SK-N-SH (cell line): Measurements from ENCODE around the gene NUF2. TPM values are rescaled to one million over a fixed set of nuclear protein-coding genes. Genes with fewer than 3 reads are reported as not detected.

ENCODE experiments used
- CTCF ChIA-PET: fragments of 300-600, 350-600 bp; formaldehyde crosslinking; extraction: SDS; loops from one replicate; lab custom pipeline; 2021; lab: Yijun Ruan, JAX
- POLR2A ChIA-PET: fragments of 350-600 bp; sonication (Branson Sonifier 250); formaldehyde crosslinking; extraction: SDS; loops from one replicate; lab custom pipeline; 2020; ENCODE audit warnings: antibody characterized with exemption, inconsistent platforms; lab: Yijun Ruan, JAX
- DNase-seq: peaks from one replicate; pipeline ENCODE4 v3.0.0; 2012
- H2AFZ ChIP-seq: fragments of 200-600 bp; sonication (generic); 2 replicates; pipeline ENCODE4 v1.8.1; 2016; ENCODE audit warnings: antibody characterized with exemption, mild to moderate bottlenecking, low read depth
- H3F3A ChIP-seq: fragments of 200-600 bp; sonication (generic); replicated peaks from 2 replicates; pipeline ENCODE3; 2016; ENCODE audit warnings: antibody characterized with exemption, mild to moderate bottlenecking; ENCODE audit not compliant: insufficient read depth
- H3K27ac ChIP-seq, 2 experiments: fragments of 200-500 bp in 1 of 2; fragments of 200-600 bp in 1 of 2; sonication (Bioruptor generic) in 1 of 2; sonication (generic), shearing (Covaris generic) in 1 of 2; 2 replicates each; pipeline versions ENCODE4 v1.5.1 to v1.6.1; 2014 to 2016; ENCODE audit warnings: low read depth in 2 of 2, inconsistent platforms in 1 of 2, low read length in 1 of 2, mild to moderate bottlenecking in 1 of 2, mixed read lengths in 1 of 2
- H3K27me3 ChIP-seq: fragments of 200-600 bp; sonication (generic), shearing (Covaris generic); 2 replicates; pipeline ENCODE4 v1.6.1; 2016; ENCODE audit warnings: mixed run types; ENCODE audit not compliant: insufficient read depth
- H3K36me3 ChIP-seq, 2 experiments: fragments of 200-500 bp in 1 of 2; fragments of 200-600 bp in 1 of 2; sonication (Bioruptor generic) in 1 of 2; sonication (generic) in 1 of 2; replicated peaks in 1 of 2; 2 replicates each; pipeline versions ENCODE3 to v1.5.1; 2014 to 2016; ENCODE audit warnings: low read length in 1 of 2, mild to moderate bottlenecking in 1 of 2; ENCODE audit not compliant: insufficient read depth in 2 of 2, control insufficient read depth in 1 of 2
- H3K4me1 ChIP-seq, 2 experiments: fragments of 200-500 bp in 1 of 2; fragments of 200-600 bp in 1 of 2; sonication (Bioruptor generic) in 1 of 2; sonication (generic), shearing (Covaris generic) in 1 of 2; 2 replicates each; pipeline versions ENCODE4 v1.5.1 to v1.6.1; 2014 to 2016; ENCODE audit warnings: low read depth in 1 of 2, low read length in 1 of 2, mixed run types in 1 of 2; ENCODE audit not compliant: insufficient read depth in 2 of 2, control insufficient read depth in 1 of 2
- H3K4me2 ChIP-seq: fragments of 200-600 bp; sonication (generic), shearing (Covaris generic); 2 replicates; pipeline ENCODE4 v1.6.1; 2017; ENCODE audit warnings: mixed run types
- H3K4me3 ChIP-seq, 2 experiments: fragments of 200-500 bp in 1 of 2; fragments of 200-600 bp in 1 of 2; sonication (Bioruptor generic) in 1 of 2; sonication (generic), shearing (Covaris generic) in 1 of 2; 2 replicates each; pipeline versions ENCODE4 v1.5.1 to v1.8.1; 2014 to 2016; ENCODE audit warnings: low read depth in 2 of 2, inconsistent platforms in 1 of 2, low read length in 1 of 2, mild to moderate bottlenecking in 1 of 2, mixed read lengths in 1 of 2, moderate library complexity in 1 of 2
- H3K79me2 ChIP-seq: fragments of 200-600 bp; sonication (generic); 2 replicates; pipeline ENCODE4 v1.8.1; 2017; ENCODE audit warnings: mild to moderate bottlenecking; ENCODE audit not compliant: insufficient read depth
- H3K9ac ChIP-seq: fragments of 200-600 bp; sonication (generic); 2 replicates; pipeline ENCODE4 v1.6.1; 2017; ENCODE audit warnings: mixed run types
- H3K9me2 ChIP-seq: fragments of 200-600 bp; sonication (generic); 2 replicates; pipeline ENCODE4 v1.6.1; 2017; ENCODE audit warnings: mixed run types
- H3K9me3 ChIP-seq: fragments of 200-600 bp; sonication (generic); 2 replicates; pipeline ENCODE4 v1.6.1; 2017; ENCODE audit warnings: mixed run types, mild to moderate bottlenecking, moderate library complexity
- H4K20me1 ChIP-seq: fragments of 200-600 bp; sonication (generic); 2 replicates; pipeline ENCODE4 v1.6.1; 2017; ENCODE audit warnings: mild to moderate bottlenecking, mixed run types; ENCODE audit not compliant: insufficient read depth
- CHD2 ChIP-seq: fragments of 150-350 bp; IDR thresholded peaks from 2 replicates; pipeline ENCODE4 v1.6.1; 2018; ENCODE audit warnings: low read length; ENCODE audit not compliant: partially characterized antibody
- EP300 ChIP-seq, 2 experiments: IDR thresholded peaks; 2 replicates each; pipeline versions ENCODE4 v1.4.0 to v1.6.1; 2012; ENCODE audit warnings: borderline replicate concordance in 1 of 2, low read depth in 1 of 2, low read length in 1 of 2
- FOSL2 ChIP-seq: IDR thresholded peaks from 2 replicates; pipeline ENCODE4 v1.4.0; 2012; ENCODE audit warnings: low read depth, mild to moderate bottlenecking, moderate library complexity, borderline replicate concordance
- GABPA ChIP-seq: IDR thresholded peaks from 2 replicates; pipeline ENCODE4 v1.4.0; 2012; ENCODE audit warnings: low read depth, mild to moderate bottlenecking
- JUND ChIP-seq: IDR thresholded peaks from 2 replicates; pipeline ENCODE4 v1.4.0; 2012
- MEF2A ChIP-seq: IDR thresholded peaks from 2 replicates; pipeline ENCODE4 v1.4.0; 2012; ENCODE audit warnings: low read depth, borderline replicate concordance
- MXI1 ChIP-seq: IDR thresholded peaks from 2 replicates; pipeline ENCODE4 v1.6.1; 2012; ENCODE audit warnings: mild to moderate bottlenecking, low read depth, low read length, improper control_type of control experiment
- NFIC ChIP-seq: IDR thresholded peaks from 2 replicates; pipeline ENCODE4 v1.4.0; 2012; ENCODE audit warnings: borderline replicate concordance
- SIN3A ChIP-seq: IDR thresholded peaks from 2 replicates; pipeline ENCODE4 v1.6.1; 2012; ENCODE audit warnings: low read depth, mild to moderate bottlenecking, low read length, moderate library complexity, borderline replicate concordance
- USF1 ChIP-seq: IDR thresholded peaks from 2 replicates; pipeline ENCODE4 v1.4.0; 2012; ENCODE audit warnings: low read depth, borderline replicate concordance
- YY1 ChIP-seq: IDR thresholded peaks from 2 replicates; pipeline ENCODE4 v1.4.0; 2012; ENCODE audit warnings: low read depth, mild to moderate bottlenecking
- ZBTB33 ChIP-seq: IDR thresholded peaks from 2 replicates; pipeline ENCODE4 v1.4.0; 2012; ENCODE audit warnings: low read depth, borderline replicate concordance
- WGBS: methylation state at CpG from one replicate; pipeline ENCODE4 v1.1.6; 2017; ENCODE audit warnings: low lambda C conversion rate; 5-methylcytosine and 5-hydroxymethylcytosine counted together
- polyA plus RNA-seq, 3 experiments: library from polyadenylated mRNA; depleted of rRNA; stranded (reverse); fragments of >200 nt; gene quantifications; 2 replicates each; pipeline ENCODE4 v1.2.3, GENCODE V29; 2012

NUF2 gene
- polyA plus RNA-seq, 1 of the 3 experiments (the other 2 are of a cell fraction): 11.3 TPM

- Histone ChIP-seq H3K36me3 (no peaks in the 10 kb centered on the region), H3K4me3 (no peak overlapping the region), H3K79me2 (no peaks in the 10 kb centered on the region), H3K27ac (no peak overlapping the region), H3K9me3 (no peaks in the 10 kb centered on the region), H3K4me2 (no peak overlapping the region), H3K4me1 (no peaks in the 10 kb centered on the region; a peak in 2 of 4 replicates), H4K20me1 (no peaks in the 10 kb centered on the region), H3K27me3 (no peaks in the 10 kb centered on the region), H3K9ac (no peak overlapping the region), H3K9me2 (no peaks in the 10 kb centered on the region), H2AFZ (no peak overlapping the region), H3F3A (no peaks in the 10 kb centered on the region)
- TF ChIP-seq ZBTB33 (no peak), JUND (no peak), NFIC (no peak), CHD2 (no peak), SIN3A (no peak), MXI1 (no peak)
- ChIA-PET POLR2A (no interaction called here), CTCF (no interaction called here)
- DNase-seq: no peak
These were observed 74.0 kb downstream of the NUF2 start for GRCh38 chr1:163395790-163396189.

GRCh38 chr1:163397451-163398200 lies 75.9 kb downstream of the NUF2 start:
- Histone ChIP-seq H3K27ac (no peak overlapping the region), H3F3A (no peaks in the 10 kb centered on the region), H3K9me2 (no peaks in the 10 kb centered on the region), H3K79me2 (no peaks in the 10 kb centered on the region), H3K9me3 (no peaks in the 10 kb centered on the region), H3K27me3 (no peaks in the 10 kb centered on the region), H3K36me3 (no peaks in the 10 kb centered on the region), H2AFZ (no peak overlapping the region), H3K4me1 (no peaks in the 10 kb centered on the region; a peak in 1 of 4 replicates), H3K4me2 (no peak overlapping the region), H4K20me1 (no peaks in the 10 kb centered on the region), H3K9ac (no peak overlapping the region), H3K4me3 (no peak overlapping the region)
- POLR2A ChIA-PET: no interaction called here
- CTCF ChIA-PET: interaction anchor here (1.3 kb wide), 1 partner anchor 13 kb away, joined by 3 read pairs; no protein-coding TSS in a partner anchor
- no peak for TF ChIP-seq MEF2A
- TF ChIP-seq FOSL2: no peak
- no peak for TF ChIP-seq YY1
- no peak for TF ChIP-seq GABPA
- TF ChIP-seq EP300 (IDR thresholded peaks at IDR 0.05; ENCODE audit: borderline replicate concordance in 1 of 2, low read depth in 1 of 2, low read length in 1 of 2): no peak
- TF ChIP-seq USF1: no peak
- no peak for DNase-seq
- WGBS: 15% methylated on average over 4 of the region's 4 CpGs
